Activated T-helper 1 cell treated with anti-CD3 and anti-CD28 coated beads, Interleukin-12 subunit alpha, Interleukin-12 subunit beta, Interleukin-2, Interleukin-4 antibody, amounts not matched to agents 30 ng/mL and 10 ng/mL and 1 ng/mL, durations not matched to agents 14 hours and 24 hours and 36 hours (primary cell): ENCODE data around the gene PTGS1. TPM values are rescaled to one million over a fixed set of nuclear protein-coding genes. Genes with fewer than 3 reads are reported as not detected.

Experiments
- DNase-seq: peaks from one replicate; pipeline ENCODE4 v3.0.0; 2021; ENCODE audit warnings: low spot score
- H3K27ac Mint-ChIP-seq: one replicate; pipeline ENCODE4 v1.8.0; 2021; ENCODE audit warnings: mild to moderate bottlenecking, mixed read lengths
- H3K27me3 Mint-ChIP-seq: one replicate; pipeline ENCODE4 v1.8.0; 2022; ENCODE audit warnings: mild to moderate bottlenecking, moderate library complexity, mixed read lengths; ENCODE audit not compliant: insufficient read depth
- H3K36me3 Mint-ChIP-seq: one replicate; pipeline ENCODE4 v1.8.0; 2021; ENCODE audit warnings: low read depth, mixed read lengths
- H3K4me1 Mint-ChIP-seq: one replicate; pipeline ENCODE4 v1.8.0; 2021; ENCODE audit warnings: low read depth, mixed read lengths
- H3K4me3 Mint-ChIP-seq: one replicate; pipeline ENCODE4 v1.8.0; 2021; ENCODE audit warnings: mild to moderate bottlenecking, moderate library complexity, mixed read lengths
- H3K9me3 Mint-ChIP-seq: one replicate; pipeline ENCODE4 v1.8.0; 2021; ENCODE audit warnings: mixed read lengths
- intact Hi-C: fragments of 100-400 bp; cut with micrococcal nuclease; formaldehyde crosslinking; loops from one replicate; pipeline ENCODE4 v1.15.1; 2024
- total RNA-seq: library from RNA; stranded (reverse); gene quantifications from 2 replicates; pipeline ENCODE4 v1.2.3, GENCODE V29; 2022

The PTGS1 gene
- total RNA-seq, 1 donor from 2014 or later: 0.54 TPM

DNA sequence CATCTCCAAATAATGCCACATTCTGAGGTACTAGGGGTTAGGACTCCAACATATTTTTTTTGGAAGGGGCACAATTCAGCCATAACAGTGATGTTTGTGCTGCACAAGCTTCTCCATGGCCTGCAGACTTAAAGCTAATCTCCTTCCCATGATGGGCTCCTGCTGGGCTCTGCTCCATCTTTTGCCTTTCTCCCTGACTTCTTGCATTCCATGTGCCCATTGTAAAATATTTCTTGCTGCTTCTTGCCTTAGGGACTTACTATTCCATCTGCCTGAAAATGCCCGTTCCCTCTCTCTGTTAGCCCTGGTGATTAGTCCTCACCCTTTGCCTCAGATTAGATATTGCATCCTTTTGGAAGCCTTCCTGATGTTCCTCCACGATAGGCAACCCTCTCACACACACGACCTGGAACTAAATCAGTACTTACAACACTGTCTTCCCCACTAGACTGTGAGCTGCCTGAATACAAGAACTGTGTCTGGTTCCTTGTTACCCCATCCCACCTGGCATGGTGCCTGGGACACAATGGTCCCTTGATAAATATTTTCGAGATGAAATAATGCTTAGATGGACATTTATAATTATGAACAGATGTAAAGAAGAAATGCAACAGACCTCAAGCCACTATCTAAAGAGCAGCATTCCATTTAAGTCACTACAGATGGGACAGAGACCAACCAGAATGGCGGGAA, 73.4 kb downstream of the PTGS1 start:
- intact Hi-C loops: no loop called here
- H3K9me3 Mint-ChIP-seq: no peaks in the 10 kb centered on the region
- H3K4me3 Mint-ChIP-seq: no peak overlapping the region
- H3K36me3 Mint-ChIP-seq: no peaks in the 10 kb centered on the region
- H3K27me3 Mint-ChIP-seq: peaks cover 9% of the 10 kb centered on the region
- H3K4me1 Mint-ChIP-seq: no peaks in the 10 kb centered on the region
- DNase-seq: no peak
- H3K27ac Mint-ChIP-seq: no peak overlapping the region

Other genes with a start within 250 kb of the PTGS1 start
- 49.6 and 51.6 TPM in 2 replicates for gene NDUFA8, start 211.2 kb upstream of the PTGS1 start, total RNA-seq
- gene MORN5, start 211.1 kb upstream of the PTGS1 start, total RNA-seq: not detected in 2 replicates
- gene LHX6, start 142.1 kb upstream of the PTGS1 start, total RNA-seq: 0.08 TPM in 1 of 2 replicates, not detected in the other
- 29.9 and 31.5 TPM in 2 replicates for gene RBM18, start 106.2 kb upstream of the PTGS1 start, total RNA-seq
- 58.8 and 66.0 TPM in 2 replicates for gene MRRF, start 106.1 kb upstream of the PTGS1 start, total RNA-seq
- gene OR1J1, start 106.9 kb downstream of the PTGS1 start, total RNA-seq: not detected in 2 replicates
- not detected in 2 replicates for gene OR1J2, start 139.8 kb downstream of the PTGS1 start, total RNA-seq
- gene OR1J4, start 148.1 kb downstream of the PTGS1 start, total RNA-seq: not detected in 2 replicates
- not detected in 2 replicates for gene OR1N1, start 156.3 kb downstream of the PTGS1 start, total RNA-seq
- gene OR1N2, start 182.1 kb downstream of the PTGS1 start, total RNA-seq: not detected in 2 replicates
- not detected in 2 replicates for gene OR1L8, start 212.4 kb downstream of the PTGS1 start, total RNA-seq
- gene OR1Q1, start 243.7 kb downstream of the PTGS1 start, total RNA-seq: not detected in 2 replicates